ENCODE data around the gene GLRX2. TPM values are rescaled to one million over a fixed set of nuclear protein-coding genes. Genes with fewer than 3 reads are reported as not detected.
A peak's percentile ranks its signal among the peaks of the same experiment; 100 is the strongest.

The GLRX2 gene
- total and polyA plus RNA-seq, 2 experiments from 2014 or later = 7.7 to 24.9 TPM

- Histone ChIP-seq H3K4me3 (no peak overlapping the region), H3K36me3 (no peaks in the 10 kb centered on the region), H3K9me3 (ENCODE audit: low read depth) (no peaks in the 10 kb centered on the region), H3K27ac (no peak overlapping the region), H3K4me1 (ENCODE audit: low read depth) (peaks cover 3% of the 10 kb centered on the region), H3K27me3 (no peaks in the 10 kb centered on the region)
- TF ChIP-seq CTCF (IDR thresholded peaks at IDR 0.05; ENCODE audit: low read depth, low read length) = no peak
- no peak for DNase-seq (ENCODE audit: low read depth in 1 of 2, low spot score in 1 of 2)
These were observed 39.3 kb downstream of the GLRX2 start for GRCh38 chr1:193065954-193066353.

GRCh38 chr1:193062698-193063463 is 42.3 kb downstream of the GLRX2 start:
- no peak overlapping the region for H3K4me3 ChIP-seq
- no peak overlapping the region for H3K27ac ChIP-seq
- H3K4me1 ChIP-seq (ENCODE audit: low read depth) = peaks cover 4% of the 10 kb centered on the region
- no peaks in the 10 kb centered on the region for H3K9me3 ChIP-seq (ENCODE audit: low read depth)
- DNase-seq (ENCODE audit: low read depth in 1 of 2, low spot score in 1 of 2) = no peak
- no peaks in the 10 kb centered on the region for H3K36me3 ChIP-seq
- H3K27me3 ChIP-seq = no peaks in the 10 kb centered on the region
- no peak for TF ChIP-seq CTCF (IDR thresholded peaks at IDR 0.05; ENCODE audit: low read depth, low read length)

- Histone ChIP-seq H3K4me3 (peak overlapping the region; percentile 86), H3K27ac (peak overlapping the region; percentile 94), H3K9me3 (ENCODE audit: low read depth) (no peaks in the 10 kb centered on the region), H3K27me3 (no peaks in the 10 kb centered on the region), H3K36me3 (no peaks in the 10 kb centered on the region), H3K4me1 (ENCODE audit: low read depth) (peaks cover 5% of the 10 kb centered on the region)
- DNase-seq (ENCODE audit: low read depth in 1 of 2, low spot score in 1 of 2) = peak in 1 of 2 donors; percentile 5
- TF ChIP-seq CTCF (IDR thresholded peaks at IDR 0.05; ENCODE audit: low read depth, low read length) = no peak
These were observed 44.3 kb downstream of the GLRX2 start for GRCh38 chr1:193060938-193061337.

GRCh38 chr1:193060406-193060805 is 44.8 kb downstream of the GLRX2 start:
- Histone ChIP-seq H3K27ac (peak overlapping the region; percentile 94), H3K27me3 (no peaks in the 10 kb centered on the region), H3K9me3 (ENCODE audit: low read depth) (no peaks in the 10 kb centered on the region), H3K4me1 (ENCODE audit: low read depth) (peaks cover 5% of the 10 kb centered on the region), H3K4me3 (peak overlapping the region; percentile 86), H3K36me3 (no peaks in the 10 kb centered on the region)
- no peak for TF ChIP-seq CTCF (IDR thresholded peaks at IDR 0.05; ENCODE audit: low read depth, low read length)
- peak in 1 of 2 donors; percentile 12 for DNase-seq (ENCODE audit: low read depth in 1 of 2, low spot score in 1 of 2)

GRCh38 chr1:193060115-193060403 is 45.2 kb downstream of the GLRX2 start:
- Histone ChIP-seq H3K27me3 (no peaks in the 10 kb centered on the region), H3K27ac (peak overlapping the region; percentile 94), H3K4me3 (peak overlapping the region; percentile 86), H3K9me3 (ENCODE audit: low read depth) (no peaks in the 10 kb centered on the region), H3K36me3 (no peaks in the 10 kb centered on the region), H3K4me1 (ENCODE audit: low read depth) (peaks cover 5% of the 10 kb centered on the region)
- no peak for DNase-seq (ENCODE audit: low read depth in 1 of 2, low spot score in 1 of 2)
- no peak for TF ChIP-seq CTCF (IDR thresholded peaks at IDR 0.05; ENCODE audit: low read depth, low read length)
